Measurements from ENCODE around the gene TRPC4AP. TPM values are rescaled to one million over a fixed set of nuclear protein-coding genes. Genes with fewer than 3 reads are reported as not detected.

The TRPC4AP gene
- total RNA-seq, 3 donors from 2014 or later = 49.6 to 60.5 (median 53.8) TPM

DNA sequence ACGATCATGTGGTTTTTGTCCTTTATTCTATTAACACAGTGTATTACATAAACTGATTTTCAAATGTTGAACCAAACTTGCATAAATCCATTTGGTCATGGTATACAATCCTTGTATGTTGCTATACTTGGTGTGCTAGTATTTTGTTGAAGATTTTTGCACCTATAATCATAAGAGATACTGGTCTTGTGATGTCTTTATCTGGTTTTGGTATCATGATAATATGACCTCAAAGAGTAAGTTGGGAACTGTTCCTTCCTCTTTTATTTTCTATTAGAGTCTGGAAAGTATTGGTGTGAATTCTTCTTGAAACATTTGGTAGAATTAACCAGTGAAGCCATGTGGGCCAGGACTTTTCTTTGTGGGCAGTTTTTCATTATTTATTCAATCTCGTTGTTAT is 65.3 kb downstream of the TRPC4AP start:
- Histone ChIP-seq H3K4me1 (ENCODE audit: low read depth) (no peaks in the 10 kb centered on the region), H3K36me3 (ENCODE audit: low read depth) (peaks cover 3% of the 10 kb centered on the region), H3K4me3 (no peak overlapping the region), H3K9me3 (no peaks in the 10 kb centered on the region)
- no peak for ATAC-seq
- no peak for TF ChIP-seq CTCF (IDR thresholded peaks at IDR 0.05)
- no peak for DNase-seq
- intact Hi-C loops (cut with DNase I, micrococcal nuclease) = no loop called here

- TF ChIP-seq CTCF (IDR thresholded peaks at IDR 0.05) = no peak
- Histone ChIP-seq H3K4me3 (no peak overlapping the region), H3K9me3 (no peaks in the 10 kb centered on the region), H3K36me3 (ENCODE audit: low read depth) (peaks cover 3% of the 10 kb centered on the region), H3K4me1 (ENCODE audit: low read depth) (no peaks in the 10 kb centered on the region)
- no peak for DNase-seq
- intact Hi-C loops (cut with DNase I, micrococcal nuclease) = no loop called here
- no peak for ATAC-seq
Observed at GRCh38 chr20:35025116-35025515, 67.5 kb downstream of the TRPC4AP start.

GRCh38 chr20:35023624-35024023 is 69.0 kb downstream of the TRPC4AP start:
- no peak for TF ChIP-seq CTCF (IDR thresholded peaks at IDR 0.05)
- DNase-seq (no peak), ATAC-seq (no peak)
- intact Hi-C loops (cut with DNase I, micrococcal nuclease) = no loop called here
- H3K36me3 ChIP-seq (ENCODE audit: low read depth) = peaks cover 3% of the 10 kb centered on the region
- H3K4me1 ChIP-seq (ENCODE audit: low read depth) = no peaks in the 10 kb centered on the region
- no peaks in the 10 kb centered on the region for H3K9me3 ChIP-seq
- H3K4me3 ChIP-seq = no peak overlapping the region

DNA sequence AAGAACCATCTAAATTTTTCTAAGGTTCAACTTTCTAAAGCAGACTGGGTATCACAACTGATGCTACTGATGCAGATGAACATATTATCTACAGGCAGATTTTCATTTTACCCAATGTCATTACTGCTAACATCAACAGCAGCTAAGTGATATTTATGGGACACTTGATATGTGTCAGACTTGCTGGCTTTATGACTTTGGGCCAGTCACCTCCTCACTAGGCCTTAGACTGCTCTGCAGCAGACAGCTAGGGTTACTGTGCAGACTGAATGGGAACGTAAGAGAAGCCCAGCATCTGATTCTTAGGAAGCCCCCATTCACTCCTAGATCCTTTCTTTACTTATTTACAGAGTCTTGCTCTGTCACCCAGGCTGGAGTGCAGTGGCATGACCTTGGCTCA is 70.8 kb downstream of the TRPC4AP start:
- Histone ChIP-seq H3K9me3 (no peaks in the 10 kb centered on the region), H3K4me3 (no peak overlapping the region), H3K36me3 (ENCODE audit: low read depth) (peaks cover 3% of the 10 kb centered on the region), H3K4me1 (ENCODE audit: low read depth) (no peaks in the 10 kb centered on the region)
- no peak for ATAC-seq
- no peak for DNase-seq
- intact Hi-C loops (cut with DNase I, micrococcal nuclease) = no loop called here
- no peak for TF ChIP-seq CTCF (IDR thresholded peaks at IDR 0.05)

DNA sequence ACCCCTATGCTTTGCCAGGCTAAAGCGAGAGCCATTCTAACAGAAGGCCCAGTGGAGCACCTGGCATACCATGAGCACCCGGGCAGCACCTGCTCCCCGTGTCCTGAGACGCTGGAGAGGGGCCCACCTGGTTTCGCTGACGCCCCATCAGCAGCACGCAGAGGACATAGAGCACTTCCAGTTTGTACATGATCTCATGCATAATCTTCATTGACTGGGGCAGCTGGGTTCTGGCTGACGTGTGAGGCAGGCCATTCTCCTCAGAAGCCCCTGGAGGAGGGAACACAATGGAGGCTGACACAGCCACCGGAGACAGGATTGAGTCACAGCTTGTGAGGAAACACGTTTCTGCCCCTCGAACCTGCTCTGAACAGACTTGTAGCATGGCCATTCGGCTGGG is 71.5 kb downstream of the TRPC4AP start:
- DNase-seq (no peak), ATAC-seq (no peak)
- Histone ChIP-seq H3K36me3 (ENCODE audit: low read depth) (peaks cover 3% of the 10 kb centered on the region), H3K9me3 (no peaks in the 10 kb centered on the region), H3K4me1 (ENCODE audit: low read depth) (no peaks in the 10 kb centered on the region), H3K4me3 (no peak overlapping the region)
- intact Hi-C loops (cut with DNase I, micrococcal nuclease) = no loop called here
- no peak for TF ChIP-seq CTCF (IDR thresholded peaks at IDR 0.05)
